IPS DF 4.7 (cell line): ENCODE measurements around the gene ASAP3.

Experiments used
- DNase-seq: peaks from one replicate; pipeline ENCODE4 v3.0.0-alpha.2; 2013; ENCODE audit warnings: low spot score; ENCODE audit errors: extremely low read depth

ASAP3 gene

DNA sequence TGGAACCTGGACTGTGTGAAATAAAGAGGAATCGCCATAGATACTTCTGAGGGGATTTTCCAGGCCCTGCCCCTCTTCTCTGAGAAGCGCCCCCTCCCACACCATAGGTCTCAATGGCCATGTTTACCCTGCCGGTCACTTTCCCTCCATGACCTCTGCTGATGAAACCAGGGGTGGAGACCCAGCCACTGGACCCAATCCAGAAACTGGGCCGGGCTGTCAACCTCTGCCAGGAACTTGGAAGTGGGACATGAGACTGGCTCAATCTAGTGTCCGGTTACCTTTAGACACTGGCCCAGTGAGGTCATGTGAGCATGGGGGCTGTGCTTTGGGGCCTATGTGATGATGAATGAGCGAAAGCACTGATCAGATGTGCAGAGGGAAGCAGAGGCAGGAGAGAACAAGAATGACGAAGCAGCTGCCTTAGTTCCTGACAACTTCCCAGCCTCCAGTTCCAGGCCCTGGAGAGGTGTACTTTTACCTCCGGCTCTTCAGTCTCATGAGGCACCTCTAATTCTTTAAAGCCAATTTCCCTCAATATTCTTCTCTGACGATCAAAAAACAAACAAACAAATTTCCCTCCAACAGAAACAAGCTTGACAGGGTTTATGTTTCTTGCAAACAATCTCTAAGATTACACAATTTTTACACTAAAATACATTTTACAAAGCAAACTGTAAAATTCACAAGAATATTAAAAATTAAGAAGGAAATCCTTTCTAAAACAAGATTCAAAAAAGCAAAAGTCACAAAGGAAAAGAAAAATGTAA, 4.9 kb downstream of the ASAP3 start:
- no peak for DNase-seq

- DNase-seq = no peak
Observed at GRCh38 chr1:23477359-23478144, 6.4 kb downstream of the ASAP3 start.

GRCh38 chr1:23475641-23476040, 8.3 kb downstream of the ASAP3 start:
- no peak for DNase-seq

- DNase-seq = no peak
Observed at GRCh38 chr1:23475134-23475628, 8.8 kb downstream of the ASAP3 start.

GRCh38 chr1:23473037-23473800, 10.8 kb downstream of the ASAP3 start:
- DNase-seq = no peak

GRCh38 chr1:23472351-23473036, 11.5 kb downstream of the ASAP3 start:
- DNase-seq = no peak

- DNase-seq = no peak
Observed at GRCh38 chr1:23471473-23472075, 12.4 kb downstream of the ASAP3 start.

DNA sequence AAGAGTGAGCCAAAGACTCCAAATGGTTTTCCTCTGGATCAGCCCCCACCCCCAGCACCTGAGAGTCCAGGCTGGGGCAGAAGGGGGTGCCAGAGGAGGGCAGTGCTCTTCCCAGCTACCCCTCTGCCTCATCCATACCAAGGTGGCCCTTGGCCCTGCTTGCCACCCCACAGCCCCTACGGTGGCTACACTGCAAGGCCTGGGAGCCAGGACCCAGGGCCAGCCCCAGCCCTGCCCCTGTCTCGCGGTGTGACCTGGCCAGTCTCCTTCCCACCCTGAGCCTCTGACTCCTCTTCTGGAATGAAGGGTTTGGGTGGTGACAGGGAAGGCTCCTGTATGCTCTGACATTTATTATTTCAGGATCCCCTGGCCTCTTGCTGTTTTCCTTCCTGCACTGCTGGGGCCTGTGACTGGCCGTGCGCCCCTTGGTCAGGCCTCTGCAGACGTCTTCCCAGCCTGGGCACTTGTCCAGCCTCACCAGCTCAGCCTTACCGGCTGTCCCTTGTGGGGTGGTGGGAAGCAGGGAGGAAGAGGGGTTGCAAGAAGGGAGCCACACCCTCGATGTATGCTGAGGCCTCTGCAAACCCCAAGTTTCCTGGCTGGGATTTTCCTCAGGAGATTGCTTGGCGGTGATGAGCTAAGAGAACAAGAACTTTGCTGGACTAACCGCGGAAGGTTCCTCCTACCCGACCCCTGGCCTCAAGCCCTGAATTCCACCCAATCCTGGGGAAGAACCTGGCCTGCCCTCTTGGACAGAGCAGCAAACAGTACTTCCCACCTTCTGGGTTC, 13.5 kb downstream of the ASAP3 start:
- no peak for DNase-seq

GRCh38 chr1:23469372-23469982, 14.5 kb downstream of the ASAP3 start:
- no peak for DNase-seq

DNA sequence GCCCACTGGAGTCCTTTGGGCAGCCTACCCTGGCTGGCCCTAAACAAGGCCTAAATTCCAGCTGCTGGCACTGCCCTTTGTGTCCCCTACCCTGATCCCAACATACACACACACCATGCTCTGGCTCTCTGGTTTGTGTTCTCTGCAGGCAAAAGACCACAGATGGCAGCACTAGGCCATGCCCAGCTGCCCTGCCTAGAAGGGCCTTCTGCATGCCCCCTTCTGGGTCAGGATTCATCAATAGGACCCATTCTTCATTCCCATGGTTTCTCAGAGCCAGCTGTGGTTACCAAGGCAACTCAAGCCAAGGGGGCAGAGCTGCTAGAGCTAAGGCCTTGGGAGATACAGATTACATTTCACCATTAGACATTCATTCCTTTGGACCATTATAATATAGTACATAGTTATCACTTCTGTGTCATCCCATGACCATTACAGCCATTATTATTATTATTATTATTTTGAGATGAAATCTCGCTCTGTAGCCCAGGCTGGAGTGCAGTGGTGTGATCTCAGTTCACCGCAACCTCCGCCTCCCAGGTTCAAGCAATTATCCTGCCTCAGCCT, 17.5 kb downstream of the ASAP3 start:
- DNase-seq = no peak

DNA sequence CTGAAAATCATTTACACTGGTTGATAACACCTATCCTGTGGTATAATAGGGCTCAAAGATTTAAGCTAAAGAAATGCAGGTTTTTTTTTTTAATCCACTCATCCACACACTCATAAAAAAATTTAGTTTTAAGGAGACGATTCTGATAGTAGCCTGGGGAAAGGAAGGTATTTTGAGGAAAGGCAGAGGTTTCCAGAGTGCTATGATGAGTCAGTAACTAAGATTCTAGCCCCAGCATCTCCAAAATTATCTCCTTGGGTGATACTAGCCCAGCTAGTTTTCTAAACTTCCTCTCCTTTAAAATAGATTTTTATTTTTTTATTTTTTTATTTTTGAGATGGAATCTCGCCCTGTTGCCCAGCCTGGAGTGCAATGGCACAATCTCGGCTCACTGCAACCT, 20.7 kb downstream of the ASAP3 start:
- no peak for DNase-seq

DNA sequence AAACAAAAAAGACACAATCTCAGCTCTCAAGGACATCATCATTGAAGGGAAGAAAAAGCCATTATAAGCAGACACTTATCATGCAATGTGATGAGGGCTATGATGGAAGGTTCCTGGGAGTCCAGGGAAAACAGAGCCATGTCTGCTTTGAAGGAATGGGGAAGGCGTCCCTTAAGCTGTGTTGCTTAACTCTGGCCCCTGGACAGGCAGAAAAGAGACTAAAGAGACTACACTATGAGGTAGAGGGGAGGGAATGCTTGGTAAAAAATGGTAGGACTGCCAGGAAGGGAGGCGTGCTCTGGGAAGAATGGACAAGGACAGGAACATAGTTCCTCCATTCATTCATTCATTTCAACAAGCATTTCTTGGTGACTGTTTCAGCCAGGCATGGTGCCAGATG, 21.2 kb downstream of the ASAP3 start:
- no peak for DNase-seq

GRCh38 chr1:23461050-23461449, 22.9 kb downstream of the ASAP3 start:
- no peak for DNase-seq

DNA sequence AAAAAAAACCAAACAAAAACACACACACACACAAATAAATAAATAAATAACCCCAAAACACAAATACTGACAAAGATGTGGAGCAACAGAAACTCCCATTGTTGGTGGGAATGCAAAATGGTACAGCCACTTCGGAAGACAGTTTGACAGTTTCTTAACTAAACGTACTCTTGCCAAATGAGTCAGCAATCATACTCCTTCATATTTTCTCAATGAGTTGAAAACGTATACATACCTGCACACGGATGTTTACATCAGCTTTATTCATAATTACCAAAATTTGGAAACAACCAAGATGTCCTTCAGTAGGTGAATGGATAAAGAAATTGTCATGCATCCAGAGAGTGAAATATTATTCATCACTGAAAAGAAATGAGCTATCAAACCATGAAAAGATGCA, 23.5 kb downstream of the ASAP3 start:
- DNase-seq = no peak

- DNase-seq = no peak
Observed at GRCh38 chr1:23459338-23459757, 24.6 kb downstream of the ASAP3 start.

- DNase-seq = no peak
Observed at GRCh38 chr1:23456226-23456625, 27.8 kb downstream of the ASAP3 start.

- no peak for DNase-seq
Observed at GRCh38 chr1:23453455-23454000, 30.5 kb downstream of the ASAP3 start.

- DNase-seq = no peak
Observed at GRCh38 chr1:23452011-23452411, 32.0 kb downstream of the ASAP3 start.

- DNase-seq = no peak
Observed at GRCh38 chr1:23451441-23451840, 32.5 kb downstream of the ASAP3 start.
